HepG2 (cell line): Measurements from ENCODE around the gene RTN4RL2. TPM values are rescaled to one million over a fixed set of nuclear protein-coding genes. Genes with fewer than 3 reads are reported as not detected.
A peak's percentile ranks its signal among the peaks of the same experiment; 100 is the strongest.

Source experiments
- GATAD2A ChIP-seq: IDR thresholded peaks from 2 replicates; pipeline ENCODE4 v1.6.1; 2016
- HNRNPK ChIP-seq: fragments of 200-400 bp; formaldehyde crosslinking; IDR thresholded peaks from 2 replicates; pipeline ENCODE4 v1.6.1; 2018; ENCODE audit warnings: low read length, low read depth, moderate library complexity, mild to moderate bottlenecking; ENCODE audit not compliant: poor library complexity, severe bottlenecking
- MEIS2 ChIP-seq: sonication (generic); formaldehyde crosslinking; IDR thresholded peaks from 2 replicates; pipeline ENCODE4 v1.9.0; 2021; ENCODE audit warnings: mild to moderate bottlenecking, missing genetic modification reagents
- MLXIP ChIP-seq: sonication (generic); formaldehyde crosslinking; IDR thresholded peaks from 2 replicates; pipeline ENCODE4 v1.9.0; 2021; ENCODE audit warnings: missing genetic modification reagents, borderline replicate concordance
- NR2F6 ChIP-seq, 2 experiments: IDR thresholded peaks; 2 replicates each; pipeline ENCODE4 v1.6.1; 2016; ENCODE audit warnings: antibody characterized with exemption in 1 of 2, mild to moderate bottlenecking in 1 of 2
- PRDM10 ChIP-seq: sonication (generic); formaldehyde crosslinking; IDR thresholded peaks from 2 replicates; pipeline ENCODE4 v1.4.0; 2020; ENCODE audit warnings: low read depth, missing genetic modification reagents
- RBM39 ChIP-seq: fragments of 200-400 bp; formaldehyde crosslinking; IDR thresholded peaks from one replicate; pipeline ENCODE4 v1.6.1; 2018; ENCODE audit warnings: antibody characterized with exemption, mild to moderate bottlenecking, low read depth, low read length; ENCODE audit not compliant: poor library complexity, severe bottlenecking
- TBX2 ChIP-seq: sonication (generic); formaldehyde crosslinking; IDR thresholded peaks from 2 replicates; pipeline ENCODE4 v1.5.0; 2020; ENCODE audit warnings: missing genetic modification reagents, mild to moderate bottlenecking, borderline replicate concordance
- TFE3 ChIP-seq: IDR thresholded peaks from 2 replicates; pipeline ENCODE4 v1.6.1; 2016
- YY1 ChIP-seq: IDR thresholded peaks from 2 replicates; pipeline ENCODE4 v1.6.1; 2011; ENCODE audit warnings: low read length, low read depth, moderate library complexity, mild to moderate bottlenecking; ENCODE audit not compliant: insufficient read depth, insufficient replicate concordance
- ZNF367 ChIP-seq: sonication (generic); formaldehyde crosslinking; IDR thresholded peaks from 2 replicates; pipeline ENCODE4 v1.4.0; 2020; ENCODE audit warnings: missing genetic modification reagents, borderline replicate concordance
- ZNF496 ChIP-seq: sonication (generic); formaldehyde crosslinking; IDR thresholded peaks from 2 replicates; pipeline ENCODE4 v1.8.1; 2023; ENCODE audit warnings: mild to moderate bottlenecking, moderate library complexity, missing genetic modification reagents; ENCODE audit not compliant: insufficient replicate concordance
- ZNF510 ChIP-seq: sonication (generic); formaldehyde crosslinking; IDR thresholded peaks from 2 replicates; pipeline ENCODE4 v1.4.0; 2020; ENCODE audit warnings: low read depth, mild to moderate bottlenecking, missing genetic modification reagents
- ZNF563 ChIP-seq: sonication (generic); formaldehyde crosslinking; IDR thresholded peaks from 2 replicates; pipeline ENCODE4 v1.8.0; 2022; ENCODE audit warnings: mild to moderate bottlenecking, moderate library complexity, missing genetic modification reagents
- ZNF672 ChIP-seq: sonication (generic); formaldehyde crosslinking; IDR thresholded peaks from 2 replicates; pipeline ENCODE4 v1.8.1; 2022; ENCODE audit warnings: missing genetic modification reagents
- ZXDC ChIP-seq: sonication (generic); formaldehyde crosslinking; IDR thresholded peaks from 2 replicates; pipeline ENCODE4 v1.5.0; 2020; ENCODE audit warnings: mild to moderate bottlenecking, missing genetic modification reagents
- polyA plus RNA-seq, 8 experiments: library from polyadenylated mRNA; depleted of rRNA in 3 of 8; stranded (reverse) in 7 of 8; unstranded in 1 of 8; fragments of >200 nt; fragmentation: Illumina TruSeq in 4 of 8; extraction: Trizol in 4 of 8; gene quantifications; 2 replicates each; pipeline versions ENCODE4 v1.2.1 to v1.2.3, GENCODE V29; 2011 to 2016; ENCODE audit warnings: low read depth in 4 of 8, missing spikeins in 1 of 8, mixed read lengths in 1 of 8; ENCODE audit not compliant: insufficient read depth in 1 of 8
- total RNA-seq, 5 experiments: library from RNA; depleted of rRNA; stranded (reverse); fragments of >200 nt; fragmentation: Illumina TruSeq; extraction: Trizol; gene quantifications; 2 replicates each; pipeline ENCODE4 v1.2.3, GENCODE V29; 2016; ENCODE audit warnings: low read depth in 1 of 5

RTN4RL2 gene
- total and polyA plus RNA-seq, 2 of the 13 experiments (the other 11 are each of a cell fraction or from before 2014, with no cell fraction given): 1.3 to 4.3 TPM

- TF ChIP-seq MLXIP (CRISPR knock-in tag) (no peak), GATAD2A (peak; percentile 98), ZNF510 (no peak), ZNF367 (CRISPR knock-in tag) (no peak), ZNF563 (no peak), TBX2 (CRISPR knock-in tag) (peak; percentile 89), ZXDC (no peak), NR2F6 (IDR thresholded peaks at IDR 0.05) (peak; percentile 64), NR2F6 (CRISPR knock-in tag; IDR thresholded peaks at IDR 0.05) (peak; percentile 77; the same call in 1 of the 2 replicates), MEIS2 (CRISPR knock-in tag) (no peak), YY1 (no peak), ZNF496 (CRISPR knock-in tag) (no peak), PRDM10 (peak; percentile 54; the same call in 1 of the 2 replicates), RBM39 (no peak), TFE3 (CRISPR knock-in tag) (0 out of 2 replicates have a peak, but pooled peaks have one; percentile 33), HNRNPK (no peak), ZNF672 (no peak)
These were observed 25.4 kb upstream of the RTN4RL2 start (continued) for GRCh38 chr11:57434640-57435546.
